NCI-H526 treated with DMSO at 0.1 percent for 48 hours (cell line): ENCODE results near the gene MYH15.

Experiments
- DNase-seq: peaks from one replicate; lab custom pipeline; 2025; lab: John Stamatoyannopoulos, UW

Gene MYH15

GRCh38 chr3:108334701-108335100, 175.7 kb downstream of the MYH15 start:
- no peak for DNase-seq

GRCh38 chr3:108333961-108334360, 176.4 kb downstream of the MYH15 start:
- DNase-seq, result no peak

- DNase-seq, result no peak
Measured at GRCh38 chr3:108331792-108332191, 178.6 kb downstream of the MYH15 start.
